ENCODE measurements around the gene MAFG. TPM values are rescaled to one million over a fixed set of nuclear protein-coding genes. Genes with fewer than 3 reads are reported as not detected.

The MAFG gene
- total RNA-seq, 1 experiment from 2014 or later = 49.7 TPM

GRCh38 chr17:81931189-81931556, 3.6 kb upstream of the MAFG start:
- POLR2A ChIA-PET (ENCODE audit: low non-redundant PET) = no interaction called here
- H3K27ac ChIP-seq (ENCODE audit: low read depth, low read length, poor library complexity, severe bottlenecking) = no peak overlapping the region
- intact Hi-C loops (cut with micrococcal nuclease; ENCODE audit: unreplicated experiment) = no loop called here
- no peaks in the 10 kb centered on the region for H3K27me3 ChIP-seq (replicated peaks; ENCODE audit: insufficient read depth, low read depth, low read length, poor library complexity)
- no TSS peak for BruUV-seq (replicated peaks)
- H3K4me1 ChIP-seq (ENCODE audit: insufficient read depth, low read length, poor library complexity, severe bottlenecking) = peaks cover 11% of the 10 kb centered on the region
- CTCF ChIA-PET = no interaction called here
- peaks cover 11% of the 10 kb centered on the region for H3K36me3 ChIP-seq (ENCODE audit: insufficient read depth, low read length, poor library complexity, severe bottlenecking)
- H3K9me3 ChIP-seq (ENCODE audit: low read depth, low read length, poor library complexity, severe bottlenecking) = no peaks in the 10 kb centered on the region
- no peak overlapping the region for H3K4me3 ChIP-seq (ENCODE audit: low read depth, low read length, poor library complexity, severe bottlenecking)
- no peak for TF ChIP-seq EZH2 (IDR thresholded peaks at IDR 0.05; ENCODE audit: borderline replicate concordance, low read depth, low read length, poor library complexity, severe bottlenecking)
- no peak for DNase-seq (ENCODE audit: low spot score)

- H3K36me3 ChIP-seq (ENCODE audit: insufficient read depth, low read length, poor library complexity, severe bottlenecking) = peaks cover 11% of the 10 kb centered on the region
- no peak overlapping the region for H3K4me3 ChIP-seq (ENCODE audit: low read depth, low read length, poor library complexity, severe bottlenecking)
- DNase-seq (ENCODE audit: low spot score) = no peak
- H3K27me3 ChIP-seq (replicated peaks; ENCODE audit: insufficient read depth, low read depth, low read length, poor library complexity) = no peaks in the 10 kb centered on the region
- ChIA-PET POLR2A (ENCODE audit: low non-redundant PET) (interaction anchor here (0.5 kb wide), 1 partner anchor 29 kb away, joined by 6 read pairs; no protein-coding TSS in a partner anchor), CTCF (no interaction called here)
- TSS peak; percentile 17 for BruUV-seq (replicated peaks)
- no peak overlapping the region for H3K27ac ChIP-seq (ENCODE audit: low read depth, low read length, poor library complexity, severe bottlenecking)
- H3K4me1 ChIP-seq (ENCODE audit: insufficient read depth, low read length, poor library complexity, severe bottlenecking) = peaks cover 17% of the 10 kb centered on the region
- intact Hi-C loops (cut with micrococcal nuclease; ENCODE audit: unreplicated experiment) = no loop called here
- H3K9me3 ChIP-seq (ENCODE audit: low read depth, low read length, poor library complexity, severe bottlenecking) = no peaks in the 10 kb centered on the region
- TF ChIP-seq EZH2 (IDR thresholded peaks at IDR 0.05; ENCODE audit: borderline replicate concordance, low read depth, low read length, poor library complexity, severe bottlenecking) = no peak
- TF ChIP-seq, protein P1, sequence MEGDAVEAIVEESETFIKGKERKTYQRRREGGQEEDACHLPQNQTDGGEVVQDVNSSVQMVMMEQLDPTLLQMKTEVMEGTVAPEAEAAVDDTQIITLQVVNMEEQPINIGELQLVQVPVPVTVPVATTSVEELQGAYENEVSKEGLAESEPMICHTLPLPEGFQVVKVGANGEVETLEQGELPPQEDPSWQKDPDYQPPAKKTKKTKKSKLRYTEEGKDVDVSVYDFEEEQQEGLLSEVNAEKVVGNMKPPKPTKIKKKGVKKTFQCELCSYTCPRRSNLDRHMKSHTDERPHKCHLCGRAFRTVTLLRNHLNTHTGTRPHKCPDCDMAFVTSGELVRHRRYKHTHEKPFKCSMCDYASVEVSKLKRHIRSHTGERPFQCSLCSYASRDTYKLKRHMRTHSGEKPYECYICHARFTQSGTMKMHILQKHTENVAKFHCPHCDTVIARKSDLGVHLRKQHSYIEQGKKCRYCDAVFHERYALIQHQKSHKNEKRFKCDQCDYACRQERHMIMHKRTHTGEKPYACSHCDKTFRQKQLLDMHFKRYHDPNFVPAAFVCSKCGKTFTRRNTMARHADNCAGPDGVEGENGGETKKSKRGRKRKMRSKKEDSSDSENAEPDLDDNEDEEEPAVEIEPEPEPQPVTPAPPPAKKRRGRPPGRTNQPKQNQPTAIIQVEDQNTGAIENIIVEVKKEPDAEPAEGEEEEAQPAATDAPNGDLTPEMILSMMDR (conservative IDR thresholded peaks at IDR 0.05; ENCODE audit: low read depth, low read length) = no peak
Observed at GRCh38 chr17:81930142-81931125, 2.9 kb upstream of the MAFG start.

DNA sequence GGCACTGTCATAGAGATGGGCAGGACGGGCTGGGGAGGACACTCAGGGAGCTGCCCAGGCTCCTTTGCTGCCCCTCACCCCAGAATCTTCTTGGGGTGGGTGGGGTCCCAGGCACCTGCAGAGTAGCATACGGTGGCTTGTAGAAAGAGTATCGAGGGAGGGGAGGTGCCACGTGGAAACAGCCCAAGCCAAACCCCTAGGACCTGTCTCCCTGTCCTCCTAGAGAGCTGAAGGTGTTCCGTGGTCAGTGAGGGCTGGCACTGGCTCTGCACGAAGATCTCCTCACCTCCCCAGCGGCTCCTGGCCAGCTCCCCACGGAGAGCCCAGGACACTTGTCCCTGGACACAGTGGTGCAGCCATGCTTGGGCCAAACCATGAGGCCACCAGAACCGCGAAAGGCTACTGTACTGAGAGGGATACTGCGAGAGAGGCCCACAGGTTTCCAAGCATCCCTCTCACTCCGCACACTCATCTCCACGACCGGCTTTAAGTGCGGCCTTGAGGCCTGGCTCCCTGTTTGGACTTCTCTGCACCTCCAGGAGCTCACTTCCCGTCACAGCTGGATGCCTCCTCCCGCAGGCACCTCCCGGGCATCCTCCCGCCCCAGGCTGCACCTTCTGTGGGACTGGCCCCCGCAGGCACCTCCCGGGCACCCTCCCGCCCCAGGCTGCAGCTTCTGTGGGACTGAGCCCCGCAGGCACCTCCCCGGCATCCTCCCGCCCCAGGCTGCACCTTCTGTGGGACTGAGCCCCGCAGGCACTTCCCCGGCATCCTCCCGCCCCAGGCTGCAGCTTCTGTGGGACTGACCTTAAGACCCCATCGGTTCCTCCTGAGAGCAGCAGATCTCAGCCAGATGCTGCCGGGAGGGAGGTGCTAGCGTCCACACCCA, 2.0 kb upstream of the MAFG start:
- intact Hi-C loops (cut with micrococcal nuclease; ENCODE audit: unreplicated experiment) = no loop called here
- ChIA-PET POLR2A (ENCODE audit: low non-redundant PET) (no interaction called here), CTCF (no interaction called here)
- Histone ChIP-seq H3K27ac (ENCODE audit: low read depth, low read length, poor library complexity, severe bottlenecking) (peak overlapping the region; percentile 73), H3K27me3 (replicated peaks; ENCODE audit: insufficient read depth, low read depth, low read length, poor library complexity) (no peaks in the 10 kb centered on the region), H3K9me3 (ENCODE audit: low read depth, low read length, poor library complexity, severe bottlenecking) (no peaks in the 10 kb centered on the region), H3K36me3 (ENCODE audit: insufficient read depth, low read length, poor library complexity, severe bottlenecking) (peaks cover 4% of the 10 kb centered on the region), H3K4me1 (ENCODE audit: insufficient read depth, low read length, poor library complexity, severe bottlenecking) (peaks cover 22% of the 10 kb centered on the region), H3K4me3 (ENCODE audit: low read depth, low read length, poor library complexity, severe bottlenecking) (peak overlapping the region; percentile 94)
- no peak for DNase-seq (ENCODE audit: low spot score)
- TF ChIP-seq, protein P1 (conservative IDR thresholded peaks at IDR 0.05; ENCODE audit: low read depth, low read length) = no peak
- TF ChIP-seq EZH2 (IDR thresholded peaks at IDR 0.05; ENCODE audit: borderline replicate concordance, low read depth, low read length, poor library complexity, severe bottlenecking) = no peak
- BruUV-seq (replicated peaks) = no TSS peak
